Natural killer cell (primary cell): ENCODE measurements around the gene EFCAB5. TPM values are rescaled to one million over a fixed set of nuclear protein-coding genes. Genes with fewer than 3 reads are reported as not detected.

ENCODE experiments used
- ATAC-seq, 3 donors: fragments of 150-1000 bp in 2 of 3; fragments of 200-7000 bp in 1 of 3; cut with Tn5 transposase; 1 replicate in 1 of 3; 2 replicates in 2 of 3; pipeline ENCODE4 v1.10.0; 2021; ENCODE audit warnings: mild to moderate bottlenecking in 2 of 3, moderate library complexity in 2 of 3
- DNase-seq, 2 donors: peaks; one replicate each; pipeline versions ENCODE4 v3.0.0 to v3.0.0-alpha.2; 2013 to 2021; ENCODE audit warnings: mixed read lengths in 1 of 2
- H3K27ac ChIP-seq: one replicate; pipeline ENCODE4 v1.5.1; 2013; ENCODE audit warnings: mild to moderate bottlenecking, low read length
- H3K27me3 ChIP-seq: one replicate; pipeline ENCODE4 v1.6.1; 2013; ENCODE audit warnings: low read length; ENCODE audit not compliant: control insufficient read depth, insufficient read depth
- H3K36me3 ChIP-seq: one replicate; pipeline ENCODE4 v1.6.1; 2013; ENCODE audit warnings: low read length; ENCODE audit not compliant: control insufficient read depth, insufficient read depth
- H3K4me1 ChIP-seq: one replicate; pipeline ENCODE4 v1.6.1; 2013; ENCODE audit warnings: low read length; ENCODE audit not compliant: control insufficient read depth, insufficient read depth
- H3K4me3 ChIP-seq: one replicate; pipeline ENCODE4 v1.5.1; 2013; ENCODE audit warnings: low read length
- H3K9me3 ChIP-seq: one replicate; pipeline ENCODE4 v1.6.1; 2013; ENCODE audit warnings: low read length; ENCODE audit not compliant: control insufficient read depth, insufficient read depth
- H3K27ac Mint-ChIP-seq, 2 donors: one replicate each; pipeline ENCODE4 v1.8.0; 2022; ENCODE audit warnings: mild to moderate bottlenecking in 2 of 2, mixed read lengths in 2 of 2, moderate library complexity in 1 of 2
- H3K27me3 Mint-ChIP-seq, 2 donors: one replicate each; pipeline ENCODE4 v1.8.0; 2022; ENCODE audit warnings: low read depth in 2 of 2, mixed read lengths in 2 of 2
- H3K36me3 Mint-ChIP-seq: one replicate; pipeline ENCODE4 v1.8.0; 2022; ENCODE audit warnings: mixed read lengths
- H3K4me1 Mint-ChIP-seq, 2 donors: one replicate each; pipeline ENCODE4 v1.8.0; 2022; ENCODE audit warnings: mixed read lengths in 2 of 2
- H3K4me3 Mint-ChIP-seq: one replicate; pipeline ENCODE4 v1.8.0; 2022; ENCODE audit warnings: mild to moderate bottlenecking, moderate library complexity, mixed read lengths
- H3K9me3 Mint-ChIP-seq, 2 donors: one replicate each; pipeline ENCODE4 v1.8.0; 2022; ENCODE audit warnings: mixed read lengths in 2 of 2
- CTCF ChIP-seq: fragments of 200-600 bp; IDR thresholded peaks from one replicate; pipeline ENCODE4 v1.8.0; 2022; ENCODE audit warnings: antibody characterized with exemption
- WGBS: methylation state at CpG from one replicate; pipeline ENCODE4 v1.1.7; 2013; ENCODE audit warnings: missing lambda C conversion rate; ENCODE audit not compliant: insufficient coverage; 5-methylcytosine and 5-hydroxymethylcytosine counted together
- intact Hi-C: fragments of 100-400 bp; cut with micrococcal nuclease; formaldehyde crosslinking; loops from one replicate; pipeline ENCODE4 v1.14.2; 2022
- total RNA-seq, 4 donors: library from RNA; stranded (reverse); fragments of 120-200 nt in 1 of 4; gene quantifications; one replicate each; pipeline versions ENCODE4 v1.2.3 to v1.2.4, GENCODE V29; 2013 to 2022

Gene EFCAB5
- total RNA-seq, 3 donors from 2014 or later (not counting 1 experiment from before 2014, with no cell fraction given) = 0.56 to 1.9 (median 0.58) TPM

GRCh38 chr17:29936724-29937123 is 4.7 kb upstream of the EFCAB5 start:
- Mint-ChIP-seq H3K4me3 (no peak overlapping the region), H3K36me3 (no peaks in the 10 kb centered on the region), H3K4me1 (no peaks in the 10 kb centered on the region), H3K9me3 (no peaks in the 10 kb centered on the region), H3K27ac (no peak overlapping the region), H3K27me3 (peaks cover 0 to 4% of the 10 kb centered on the region in 2 donors)
- Histone ChIP-seq H3K4me1 (no peaks in the 10 kb centered on the region), H3K4me3 (no peak overlapping the region), H3K9me3 (no peaks in the 10 kb centered on the region), H3K36me3 (no peaks in the 10 kb centered on the region), H3K27ac (no peak overlapping the region), H3K27me3 (no peaks in the 10 kb centered on the region)
- ATAC-seq (no peak), DNase-seq (no peak)
- no peak for TF ChIP-seq CTCF
- WGBS = 80% methylated on average over 1 of the region's 2 CpGs
- intact Hi-C loops = no loop called here

- H3K4me3 ChIP-seq = no peak overlapping the region
- no peaks in the 10 kb centered on the region for H3K27me3 Mint-ChIP-seq
Measured at GRCh38 chr17:29945281-29945680, 3.8 kb downstream of the EFCAB5 start.

GRCh38 chr17:29948448-29949215 is 7.2 kb downstream of the EFCAB5 start:
- Histone ChIP-seq H3K27ac (no peak overlapping the region), H3K27me3 (no peaks in the 10 kb centered on the region), H3K9me3 (no peaks in the 10 kb centered on the region), H3K4me1 (no peaks in the 10 kb centered on the region), H3K36me3 (no peaks in the 10 kb centered on the region), H3K4me3 (no peak overlapping the region)
- no peak for TF ChIP-seq CTCF
- no peak overlapping the region for H3K4me3 Mint-ChIP-seq
- WGBS = 64% methylated on average over 1 of the region's 3 CpGs
- no peaks in the 10 kb centered on the region for H3K9me3 Mint-ChIP-seq
- no peaks in the 10 kb centered on the region for H3K4me1 Mint-ChIP-seq
- no peaks in the 10 kb centered on the region for H3K27me3 Mint-ChIP-seq
- ATAC-seq (peak in 1 of 3 donors; percentile 63), DNase-seq (no peak)
- intact Hi-C loops = no loop called here
- H3K36me3 Mint-ChIP-seq = no peaks in the 10 kb centered on the region
- no peak overlapping the region for H3K27ac Mint-ChIP-seq

More at GRCh38 chr17:29945281-29945680, 3.8 kb downstream of the EFCAB5 start:
- no peak for ATAC-seq
- TF ChIP-seq CTCF = no peak
- Histone ChIP-seq H3K27ac (no peak overlapping the region), H3K4me1 (no peaks in the 10 kb centered on the region), H3K27me3 (no peaks in the 10 kb centered on the region), H3K36me3 (no peaks in the 10 kb centered on the region), H3K9me3 (no peaks in the 10 kb centered on the region)
- intact Hi-C loops = no loop called here
- Mint-ChIP-seq H3K4me3 (no peak overlapping the region), H3K9me3 (no peaks in the 10 kb centered on the region), H3K36me3 (no peaks in the 10 kb centered on the region), H3K27ac (no peak overlapping the region), H3K4me1 (no peaks in the 10 kb centered on the region)
- no peak for DNase-seq
- no CpG with 5 or more reads among the region's 2 CpGs for WGBS

GRCh38 chr17:29949696-29950095 is 8.3 kb downstream of the EFCAB5 start:
- H3K36me3 Mint-ChIP-seq = no peaks in the 10 kb centered on the region
- ATAC-seq = no peak
- no peak overlapping the region for H3K4me3 Mint-ChIP-seq
- H3K27me3 ChIP-seq = no peaks in the 10 kb centered on the region
- no peaks in the 10 kb centered on the region for H3K4me1 ChIP-seq
- H3K27me3 Mint-ChIP-seq = no peaks in the 10 kb centered on the region
- intact Hi-C loops = no loop called here
- no peak for TF ChIP-seq CTCF
- no peaks in the 10 kb centered on the region for H3K4me1 Mint-ChIP-seq
- H3K9me3 ChIP-seq = peaks cover 6% of the 10 kb centered on the region
- no peak for DNase-seq
- H3K4me3 ChIP-seq = no peak overlapping the region
- H3K9me3 Mint-ChIP-seq = no peaks in the 10 kb centered on the region
- H3K27ac ChIP-seq = no peak overlapping the region
- H3K27ac Mint-ChIP-seq = no peak overlapping the region
- H3K36me3 ChIP-seq = no peaks in the 10 kb centered on the region
